ENCODE results near the gene NFE2L3. TPM values are rescaled to one million over a fixed set of nuclear protein-coding genes. Genes with fewer than 3 reads are reported as not detected.
"Not testable (repeated sequence)": the region's sequence is repeated elsewhere in the genome, so short reads cannot be mapped to it uniquely, and the experiment has no call there.

NFE2L3 gene
- total and polyA plus RNA-seq, 9 of the 15 experiments (the other 6 are each of a cell fraction or from before 2014, with no cell fraction given) = 2.9 to 16.9 (median 12.4) TPM

DNA sequence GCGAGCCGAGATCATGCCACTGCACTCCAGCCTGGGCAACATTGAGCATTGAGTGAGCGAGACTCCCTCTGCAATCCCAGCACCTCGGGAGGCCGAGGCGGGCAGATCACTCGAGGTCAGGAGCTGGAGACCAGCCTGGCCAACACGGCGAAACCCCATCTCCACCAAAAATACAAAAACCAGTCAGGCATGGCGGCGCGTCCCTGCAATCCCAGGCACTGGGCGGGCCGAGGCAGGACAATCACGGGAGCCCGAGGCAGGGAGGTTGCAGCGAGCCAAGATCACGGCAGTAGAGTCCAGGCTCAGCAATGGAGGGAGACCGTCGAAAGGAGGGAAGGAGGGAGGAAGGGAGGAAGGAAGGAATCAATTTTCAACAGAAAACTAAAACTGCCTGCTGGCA lies 25.3 kb downstream of the NFE2L3 start:
- in situ Hi-C loops (cut with MboI); CTCF ChIA-PET (ENCODE audit: low intra/inter-chr PET ratio); DNase-seq (ENCODE audit: extremely low read depth in 1 of 4, low spot score in 3 of 4); H3K4me2 ChIP-seq (ENCODE audit: insufficient read depth, low read length); intact Hi-C loops (cut with micrococcal nuclease); H2AFZ ChIP-seq (ENCODE audit: low read depth, low read length); H3K9ac ChIP-seq (ENCODE audit: insufficient read depth in 1 of 2, low read depth in 2 of 2, low read length in 2 of 2); H3K4me3 ChIP-seq; H3K79me2 ChIP-seq (ENCODE audit: control insufficient read depth, insufficient read depth, low read length); POLR2A ChIA-PET; ATAC-seq; H4K20me1 ChIP-seq (replicated peaks; ENCODE audit: control insufficient read depth, insufficient read depth, low read length); H3K36me3 ChIP-seq (ENCODE audit: control insufficient read depth, insufficient read depth, low read length); BruUV-seq (replicated peaks); H3K27ac ChIP-seq (ENCODE audit: extremely low read depth, low read depth, low read length); H3K9me3 ChIP-seq (replicated peaks; ENCODE audit: control insufficient read depth, insufficient read depth, low read depth, low read length); H3K27me3 ChIP-seq (ENCODE audit: control insufficient read depth in 2 of 2, insufficient read depth in 2 of 2, low read length in 2 of 2); FAIRE-seq; H3K9me1 ChIP-seq (ENCODE audit: control insufficient read depth, insufficient read depth, low read length): not testable (repeated sequence)
- H3K4me1 ChIP-seq (replicated peaks in 1 of 2; ENCODE audit: control insufficient read depth in 2 of 2, insufficient read depth in 2 of 2, low read length in 2 of 2) = peaks cover 16 to 23% of the 10 kb centered on the region in 2 experiments
- WGBS (ENCODE audit: insufficient coverage, low coverage, missing lambda C conversion rate) = 81% methylated on average over 13 of the region's 20 CpGs
- 0 out of 2 replicates have a peak, but pooled peaks have one; percentile 17 for TF ChIP-seq POLR2G (IDR thresholded peaks at IDR 0.05; ENCODE audit: low read depth, low read length)

DNA sequence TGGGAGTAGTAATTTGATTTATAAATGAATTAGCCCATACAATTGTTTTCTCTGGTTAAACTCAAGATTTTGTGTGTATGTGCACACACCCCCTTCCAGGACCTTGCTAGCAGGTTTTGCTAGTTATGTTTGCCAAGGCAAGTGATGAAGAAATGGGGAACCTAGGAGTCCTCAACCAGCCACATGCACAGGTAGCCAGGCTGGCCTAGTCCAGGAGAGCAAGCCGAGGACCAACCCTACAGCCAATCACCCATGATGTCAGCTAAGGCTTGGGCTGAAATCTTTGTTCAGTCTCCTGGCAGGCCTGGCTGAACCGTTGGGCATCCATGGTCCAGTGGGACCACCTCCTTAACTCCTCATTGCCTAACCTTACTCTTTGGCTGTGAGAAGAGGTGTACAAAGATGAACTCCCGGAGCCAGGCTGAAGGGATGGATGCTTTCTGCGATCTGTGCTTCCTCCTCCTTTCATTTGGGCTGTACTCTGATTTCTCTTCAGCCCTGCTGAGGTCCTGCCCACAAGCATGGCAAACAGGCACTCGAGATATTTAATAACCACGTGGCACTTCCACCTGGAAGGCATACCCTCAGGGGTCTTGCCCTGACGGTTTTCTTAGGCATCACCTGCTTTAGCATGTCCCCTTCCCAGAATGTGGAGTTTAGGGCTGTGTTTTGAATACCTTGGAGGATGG lies 26.4 kb downstream of the NFE2L3 start:
- 66% methylated on average over 6 of the region's 7 CpGs for WGBS (ENCODE audit: insufficient coverage, low coverage, missing lambda C conversion rate)
- intact Hi-C loops (cut with micrococcal nuclease) = no loop called here
- Histone ChIP-seq H3K9me3 (replicated peaks; ENCODE audit: control insufficient read depth, insufficient read depth, low read depth, low read length) (no peaks in the 10 kb centered on the region), H2AFZ (ENCODE audit: low read depth, low read length) (no peak overlapping the region), H3K27ac (ENCODE audit: extremely low read depth, low read depth, low read length) (no peak overlapping the region), H3K4me3 (no peak overlapping the region), H3K79me2 (ENCODE audit: control insufficient read depth, insufficient read depth, low read length) (no peaks in the 10 kb centered on the region), H3K36me3 (ENCODE audit: control insufficient read depth, insufficient read depth, low read length) (peaks cover 7% of the 10 kb centered on the region; the same call in 1 of the 3 replicates), H3K27me3 (ENCODE audit: control insufficient read depth in 2 of 2, insufficient read depth in 2 of 2, low read length in 2 of 2) (no peaks in the 10 kb centered on the region), H4K20me1 (replicated peaks; ENCODE audit: control insufficient read depth, insufficient read depth, low read length) (no peaks in the 10 kb centered on the region), H3K4me1 (replicated peaks in 1 of 2; ENCODE audit: control insufficient read depth in 2 of 2, insufficient read depth in 2 of 2, low read length in 2 of 2) (peaks cover 24 to 26% of the 10 kb centered on the region in 2 experiments), H3K9ac (ENCODE audit: insufficient read depth in 1 of 2, low read depth in 2 of 2, low read length in 2 of 2) (no peak overlapping the region), H3K9me1 (ENCODE audit: control insufficient read depth, insufficient read depth, low read length) (no peaks in the 10 kb centered on the region), H3K4me2 (ENCODE audit: insufficient read depth, low read length) (no peak overlapping the region)
- POLR2A ChIA-PET = interaction anchor here (0.7 to 2.1 kb wide), 4 partner anchors 8 to 107 kb away, joined by 3 to 11 read pairs (median 4); no protein-coding TSS in a partner anchor
- FAIRE-seq (no peak), DNase-seq (ENCODE audit: extremely low read depth in 1 of 4, low spot score in 3 of 4) (no peak), ATAC-seq (no peak)
- BruUV-seq (replicated peaks) = no TSS peak
- in situ Hi-C loops (cut with MboI) = no loop called here
- CTCF ChIA-PET (ENCODE audit: low intra/inter-chr PET ratio) = no interaction called here
- peak; percentile 24; the same call in 1 of the 2 replicates for TF ChIP-seq SP1 (CRISPR knock-in tag; IDR thresholded peaks at IDR 0.05)
- TF ChIP-seq MTA3 (IDR thresholded peaks at IDR 0.05; ENCODE audit: borderline replicate concordance) = no peak
